ENCODE measurements around the gene FADS2.

FADS2 gene

GRCh38 chr11:61830237-61831105 lies 2.4 kb downstream of the FADS2 start:
- Histone ChIP-seq H3K27ac (ENCODE audit: low read depth, low read length) (peak overlapping the region; percentile 95), H4K20me1 (ENCODE audit: control insufficient read depth, insufficient read depth, low read depth, low read length) (peaks cover 20% of the 10 kb centered on the region; the same call in 1 of the 2 replicates), H3K9me2 (replicated peaks; ENCODE audit: control insufficient read depth, low read length) (no peaks in the 10 kb centered on the region), H3K36me3 (ENCODE audit: control insufficient read depth, low read length) (peaks cover 70% of the 10 kb centered on the region), H3K79me2 (ENCODE audit: control insufficient read depth, low read length) (peaks cover 92% of the 10 kb centered on the region), H3K27me3 (ENCODE audit: control insufficient read depth, low read length) (no peaks in the 10 kb centered on the region), H3K4me3 (ENCODE audit: low read length) (peak overlapping the region; percentile 84), H3K9me3 (ENCODE audit: control insufficient read depth, insufficient read depth, low read length) (no peaks in the 10 kb centered on the region), H3K4me2 (ENCODE audit: low read length) (peak overlapping the region; percentile 87), H3F3A (ENCODE audit: control insufficient read depth, insufficient read depth) (peaks cover 29% of the 10 kb centered on the region), H3K4me1 (ENCODE audit: control insufficient read depth, low read length) (peaks cover 75% of the 10 kb centered on the region)
- no peak for TF ChIP-seq CTCF (IDR thresholded peaks at IDR 0.05; ENCODE audit: low read depth, low read length, poor library complexity, severe bottlenecking)
- TF ChIP-seq EZH2phosphoT487 (IDR thresholded peaks at IDR 0.05; ENCODE audit: borderline replicate concordance, low read length): no peak

GRCh38 chr11:61832207-61832606 lies 4.1 kb downstream of the FADS2 start:
- Histone ChIP-seq H3K4me3 (ENCODE audit: low read length) (peak overlapping the region; percentile 84), H3K27ac (ENCODE audit: low read depth, low read length) (peak overlapping the region; percentile 95), H3F3A (ENCODE audit: control insufficient read depth, insufficient read depth) (peaks cover 24% of the 10 kb centered on the region), H3K4me1 (ENCODE audit: control insufficient read depth, low read length) (peaks cover 66% of the 10 kb centered on the region), H3K36me3 (ENCODE audit: control insufficient read depth, low read length) (peaks cover 88% of the 10 kb centered on the region), H3K79me2 (ENCODE audit: control insufficient read depth, low read length) (peaks cover 96% of the 10 kb centered on the region), H4K20me1 (ENCODE audit: control insufficient read depth, insufficient read depth, low read depth, low read length) (peaks cover 20% of the 10 kb centered on the region; the same call in 1 of the 2 replicates), H3K9me2 (replicated peaks; ENCODE audit: control insufficient read depth, low read length) (no peaks in the 10 kb centered on the region), H3K9me3 (ENCODE audit: control insufficient read depth, insufficient read depth, low read length) (no peaks in the 10 kb centered on the region), H3K4me2 (ENCODE audit: low read length) (peak overlapping the region; percentile 87), H3K27me3 (ENCODE audit: control insufficient read depth, low read length) (no peaks in the 10 kb centered on the region)
- TF ChIP-seq EZH2phosphoT487 (IDR thresholded peaks at IDR 0.05; ENCODE audit: borderline replicate concordance, low read length) (no peak), CTCF (IDR thresholded peaks at IDR 0.05; ENCODE audit: low read depth, low read length, poor library complexity, severe bottlenecking) (no peak)

- no peaks in the 10 kb centered on the region for H3K27me3 ChIP-seq (ENCODE audit: control insufficient read depth, low read length)
- peaks cover 93% of the 10 kb centered on the region for H3K36me3 ChIP-seq (ENCODE audit: control insufficient read depth, low read length)
- peak overlapping the region; percentile 84 for H3K4me3 ChIP-seq (ENCODE audit: low read length)
- H3K4me1 ChIP-seq (ENCODE audit: control insufficient read depth, low read length): peaks cover 63% of the 10 kb centered on the region
- H3K9me2 ChIP-seq (replicated peaks; ENCODE audit: control insufficient read depth, low read length): no peaks in the 10 kb centered on the region
- peaks cover 98% of the 10 kb centered on the region for H3K79me2 ChIP-seq (ENCODE audit: control insufficient read depth, low read length)
- peaks cover 24% of the 10 kb centered on the region for H3F3A ChIP-seq (ENCODE audit: control insufficient read depth, insufficient read depth)
- no peak for TF ChIP-seq EZH2phosphoT487 (IDR thresholded peaks at IDR 0.05; ENCODE audit: borderline replicate concordance, low read length)
- no peak for TF ChIP-seq CTCF (IDR thresholded peaks at IDR 0.05; ENCODE audit: low read depth, low read length, poor library complexity, severe bottlenecking)
- peak overlapping the region; percentile 95 for H3K27ac ChIP-seq (ENCODE audit: low read depth, low read length)
- H3K4me2 ChIP-seq (ENCODE audit: low read length): peak overlapping the region; percentile 87
- H4K20me1 ChIP-seq (ENCODE audit: control insufficient read depth, insufficient read depth, low read depth, low read length): peaks cover 20% of the 10 kb centered on the region; the same call in 1 of the 2 replicates
- H3K9me3 ChIP-seq (ENCODE audit: control insufficient read depth, insufficient read depth, low read length): no peaks in the 10 kb centered on the region
Observed at GRCh38 chr11:61832754-61833153, 4.7 kb downstream of the FADS2 start.
